HG02642 (cell line): ENCODE measurements around the gene DDIT3.
"Not testable (repeated sequence)": the region's sequence is repeated elsewhere in the genome, so short reads cannot be mapped to it uniquely, and the experiment has no call there.

Source experiments
- ATAC-seq: cut with Tn5 transposase; IDR thresholded peaks from one replicate; pipeline ENCODE4 v1.9.1; 2021; ENCODE audit warnings: mild to moderate bottlenecking; ENCODE audit not compliant: unreplicated experiment, poor library complexity

The DDIT3 gene

DNA sequence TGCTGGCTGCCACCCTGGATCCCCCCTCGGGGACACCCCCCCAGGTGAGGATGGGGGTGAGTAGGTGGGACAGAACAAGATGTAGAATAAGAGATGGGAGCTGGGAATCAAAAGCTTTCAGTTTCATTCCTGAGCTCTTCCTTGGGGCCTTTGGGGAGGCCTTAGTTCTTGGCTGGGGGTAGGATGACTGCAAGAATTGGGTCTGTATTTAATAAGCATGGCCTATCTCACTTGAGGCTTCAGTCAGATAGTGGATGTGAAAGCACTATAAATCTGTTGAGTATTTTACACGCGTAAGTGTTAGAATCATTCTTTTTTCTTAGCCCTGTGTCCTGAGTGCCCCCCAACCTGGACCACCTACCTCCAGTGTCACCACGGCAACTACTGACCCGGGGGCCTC, 6.9 kb upstream of the DDIT3 start:
- ATAC-seq, result no peak

DNA sequence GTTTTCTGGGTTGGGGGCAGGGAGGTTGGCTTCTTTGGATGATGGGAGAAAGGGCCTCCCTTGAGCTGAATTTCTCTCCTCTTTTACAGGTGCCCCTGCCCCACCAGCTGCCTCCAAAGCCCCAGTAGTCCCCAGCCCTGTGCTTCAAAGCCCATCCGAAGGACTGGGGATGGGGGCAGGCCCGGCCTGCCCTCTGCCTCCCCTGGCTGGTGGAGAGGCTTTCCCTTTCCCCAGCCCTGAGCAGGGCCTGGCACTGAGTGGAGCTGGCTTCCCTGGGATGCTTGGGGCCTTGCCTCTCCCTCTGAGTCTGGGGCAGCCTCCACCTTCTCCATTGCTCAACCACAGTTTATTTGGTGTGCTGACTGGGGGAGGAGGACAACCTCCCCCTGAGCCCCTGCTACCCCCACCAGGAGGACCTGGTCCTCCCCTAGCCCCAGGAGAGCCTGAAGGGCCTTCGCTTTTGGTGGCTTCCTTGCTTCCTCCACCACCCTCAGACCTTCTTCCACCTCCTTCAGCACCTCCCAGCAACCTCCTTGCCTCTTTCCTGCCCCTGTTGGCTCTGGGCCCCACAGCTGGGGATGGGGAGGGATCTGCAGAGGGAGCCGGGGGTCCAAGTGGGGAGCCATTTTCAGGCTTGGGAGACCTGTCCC, 6.3 kb upstream of the DDIT3 start:
- ATAC-seq, result no peak

DNA sequence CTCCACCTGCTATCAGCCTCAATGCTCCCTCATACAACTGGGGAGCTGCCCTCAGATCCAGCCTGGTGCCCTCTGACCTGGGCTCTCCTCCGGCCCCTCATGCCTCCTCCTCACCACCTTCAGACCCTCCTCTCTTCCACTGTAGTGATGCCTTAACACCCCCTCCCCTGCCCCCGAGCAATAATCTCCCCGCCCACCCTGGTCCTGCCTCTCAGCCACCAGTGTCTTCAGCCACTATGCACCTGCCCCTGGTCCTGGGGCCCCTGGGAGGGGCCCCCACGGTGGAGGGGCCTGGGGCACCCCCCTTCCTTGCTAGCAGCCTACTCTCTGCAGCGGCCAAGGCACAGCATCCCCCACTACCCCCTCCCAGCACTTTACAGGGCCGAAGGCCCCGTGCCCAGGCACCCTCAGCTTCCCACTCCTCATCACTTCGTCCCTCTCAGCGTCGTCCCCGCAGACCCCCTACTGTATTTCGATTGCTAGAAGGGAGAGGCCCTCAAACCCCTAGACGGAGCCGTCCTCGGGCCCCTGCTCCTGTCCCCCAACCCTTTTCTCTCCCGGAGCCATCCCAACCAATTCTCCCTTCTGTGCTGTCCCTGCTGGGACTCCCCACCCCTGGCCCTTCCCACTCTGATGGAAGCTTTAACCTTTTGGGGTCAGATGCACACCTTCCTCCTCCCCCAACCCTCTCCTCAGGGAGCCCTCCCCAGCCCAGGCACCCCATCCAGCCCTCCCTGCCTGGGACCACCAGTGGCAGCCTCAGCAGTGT, 5.5 kb upstream of the DDIT3 start:
- ATAC-seq, result no peak

DNA sequence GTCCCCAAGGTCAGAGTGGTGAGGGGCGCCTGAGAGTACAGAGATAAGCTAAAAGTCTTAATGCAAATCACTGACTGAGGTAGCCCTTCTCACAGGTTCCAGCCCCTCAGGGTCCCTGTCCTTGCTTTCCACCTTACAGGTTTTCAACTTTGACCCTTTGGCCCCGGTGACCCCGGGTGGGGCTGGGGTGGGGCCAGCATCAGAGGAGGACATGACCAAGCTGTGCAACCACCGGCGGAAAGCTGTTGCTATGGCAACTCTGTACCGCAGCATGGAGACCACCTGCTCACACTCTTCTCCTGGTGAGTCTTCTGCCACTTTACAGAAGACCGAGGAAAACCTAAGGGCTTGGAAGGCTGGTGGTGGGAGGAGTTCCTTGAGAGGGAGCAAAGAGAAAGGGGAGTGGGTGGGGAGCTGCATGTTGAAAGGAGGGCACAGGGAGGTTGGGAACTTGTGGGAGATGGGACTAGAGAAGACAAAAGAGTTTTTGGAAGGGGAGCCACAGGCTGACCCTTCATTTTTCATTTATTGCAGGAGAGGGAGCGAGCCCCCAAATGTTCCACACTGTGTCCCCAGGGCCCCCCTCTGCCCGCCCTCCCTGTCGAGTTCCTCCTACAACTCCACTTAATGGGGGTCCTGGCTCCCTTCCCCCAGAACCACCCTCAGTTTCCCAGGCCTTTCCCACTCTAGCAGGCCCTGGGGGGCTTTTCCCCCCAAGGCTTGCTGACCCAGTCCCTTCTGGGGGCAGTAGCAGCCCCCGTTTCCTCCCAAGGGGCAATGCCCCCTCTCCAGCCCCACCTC, 4.7 kb upstream of the DDIT3 start:
- no peak for ATAC-seq

GRCh38 chr12:57523706-57524614, 3.6 kb upstream of the DDIT3 start:
- ATAC-seq, result no peak

GRCh38 chr12:57522887-57523705, 2.8 kb upstream of the DDIT3 start:
- ATAC-seq, result no peak

- peak; percentile 38 for ATAC-seq
Measured at GRCh38 chr12:57522011-57522886, 1.9 kb upstream of the DDIT3 start, which contains the start of gene MBD6. Gene MBD6, plus strand, starts transcription at chr12:57522824. Its CDS starts 1,480 bp downstream, at chr12:57524304.

GRCh38 chr12:57521525-57522010, 1.3 kb upstream of the DDIT3 start:
- no peak for ATAC-seq

DNA sequence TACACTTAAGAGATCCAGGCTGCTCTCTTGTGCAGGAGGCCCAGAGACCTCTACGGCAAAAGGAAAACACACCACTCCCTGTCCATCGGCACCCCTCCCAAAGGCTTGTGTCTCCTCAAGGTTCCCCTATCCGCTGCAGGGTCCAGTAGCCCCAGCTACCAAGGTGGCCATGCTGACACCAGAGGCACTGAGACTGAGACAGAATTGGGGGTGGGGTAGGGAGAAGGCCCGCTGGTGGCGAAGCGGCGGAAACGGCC, 590 bp downstream of the DDIT3 start:
- ATAC-seq, result no peak

GRCh38 chr12:57518920-57519795, 1.2 kb downstream of the DDIT3 start:
- ATAC-seq, result no peak

DNA sequence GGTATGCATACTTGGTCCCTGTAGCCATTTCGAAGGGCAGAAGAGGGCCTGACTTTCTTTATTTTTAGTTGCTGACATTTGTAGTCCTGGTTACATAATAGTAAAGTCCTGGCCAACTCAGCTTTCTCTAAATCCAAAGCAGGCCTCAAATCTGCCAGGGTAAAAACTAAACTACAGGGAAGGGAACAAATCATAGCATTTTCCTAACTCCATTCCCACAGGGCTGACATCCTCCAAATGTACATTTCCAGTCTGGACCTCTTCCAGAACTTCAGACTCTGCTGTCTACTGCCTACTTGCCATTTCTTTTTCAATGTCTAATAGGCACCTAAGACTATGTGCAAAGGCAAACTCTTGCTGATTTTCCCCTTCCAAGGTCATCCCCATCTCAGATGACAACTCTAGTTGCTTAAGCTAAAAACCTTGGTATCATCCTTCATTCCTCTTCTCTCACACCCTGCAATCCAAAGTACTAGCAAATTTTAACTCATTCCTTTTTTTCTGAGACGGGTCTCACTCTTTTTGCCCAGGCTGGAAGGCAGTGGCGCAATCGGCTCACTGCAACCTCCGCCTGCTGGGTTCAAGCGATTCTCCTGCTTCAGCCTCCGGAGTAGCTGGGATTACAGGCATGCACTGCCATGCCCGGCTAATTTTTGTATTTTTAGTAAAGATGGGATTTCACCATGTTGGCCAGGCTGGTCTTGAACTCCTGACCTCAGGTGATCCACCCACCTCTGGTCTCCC, 2.0 kb downstream of the DDIT3 start:
- ATAC-seq, result no peak

- ATAC-seq, result not testable (repeated sequence)
Measured at GRCh38 chr12:57517718-57518117, 2.6 kb downstream of the DDIT3 start.

DNA sequence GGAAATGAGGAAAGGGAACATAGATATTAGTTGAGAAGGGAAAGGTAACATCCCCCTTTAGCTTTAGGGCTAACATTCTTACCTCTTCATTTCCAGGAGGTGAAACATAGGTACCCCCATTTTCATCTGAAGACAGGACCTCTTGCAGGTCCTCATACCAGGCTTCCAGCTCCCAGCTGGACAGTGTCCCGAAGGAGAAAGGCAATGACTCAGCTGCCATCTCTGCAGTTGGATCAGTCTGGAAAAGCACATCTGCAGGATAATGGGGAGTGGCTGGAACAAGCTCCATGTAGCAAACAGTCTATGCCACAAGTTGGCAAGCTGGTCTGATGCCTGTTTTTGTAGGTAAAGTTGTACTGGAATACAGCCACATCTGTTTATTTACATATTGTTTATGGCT, 3.1 kb downstream of the DDIT3 start:
- no peak for ATAC-seq

DNA sequence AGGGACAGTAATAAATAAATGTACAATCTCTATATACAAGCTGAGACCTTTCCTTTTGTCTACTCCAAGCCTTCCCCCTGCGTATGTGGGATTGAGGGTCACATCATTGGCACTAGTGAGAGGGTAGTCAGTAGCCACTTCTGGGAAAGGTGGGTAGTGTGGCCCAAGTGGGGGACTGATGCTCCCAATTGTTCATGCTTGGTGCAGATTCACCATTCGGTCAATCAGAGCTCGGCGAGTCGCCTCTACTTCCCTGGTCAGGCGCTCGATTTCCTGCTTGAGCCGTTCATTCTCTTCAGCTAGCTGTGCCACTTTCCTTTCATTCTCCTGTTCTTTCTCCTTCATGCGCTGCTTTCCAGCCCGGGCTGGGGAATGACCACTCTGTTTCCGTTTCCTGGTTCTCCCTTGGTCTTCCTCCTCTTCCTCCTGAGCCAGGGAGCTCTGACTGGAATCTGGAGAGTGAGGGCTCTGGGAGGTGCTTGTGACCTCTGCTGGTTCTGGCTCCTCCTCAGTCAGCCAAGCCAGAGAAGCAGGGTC, 3.6 kb downstream of the DDIT3 start:
- no peak for ATAC-seq

DNA sequence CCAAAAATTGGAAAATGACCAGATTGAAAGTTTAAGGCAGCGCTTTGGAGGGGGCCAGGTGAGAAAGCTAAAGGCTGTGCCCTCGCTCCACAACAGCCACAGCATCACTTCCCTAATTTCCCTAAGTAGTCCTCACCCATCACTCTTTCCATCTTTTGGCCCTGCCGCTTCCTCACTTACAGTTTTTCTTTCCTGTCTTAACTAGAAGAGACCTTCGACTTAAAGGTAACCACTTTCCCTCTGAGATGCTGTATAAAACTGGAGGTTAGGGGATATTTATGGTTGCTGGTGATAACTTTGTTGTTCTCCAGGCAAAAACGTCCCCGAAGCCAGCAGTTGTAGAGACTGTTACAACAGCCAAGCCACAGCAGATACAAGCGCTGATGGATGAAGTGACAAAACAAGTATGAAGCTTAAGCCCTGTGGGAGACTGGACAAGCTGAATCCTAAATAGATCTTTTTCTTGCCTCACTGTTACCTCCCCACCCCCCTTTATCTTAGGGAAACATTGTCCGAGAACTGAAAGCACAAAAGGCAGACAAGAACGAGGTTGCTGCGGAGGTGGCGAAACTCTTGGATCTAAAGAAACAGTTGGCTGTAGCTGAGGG, 4.3 kb downstream of the DDIT3 start:
- no peak for ATAC-seq

- ATAC-seq, result no peak
Measured at GRCh38 chr12:57515408-57515933, 4.8 kb downstream of the DDIT3 start.
